Sigmoid colon (tissue), 4 donors: ENCODE measurements around the gene KIF26B.

Source experiments
- CTCF ChIP-seq, 4 experiments: fragments of 450-650 bp in 3 of 4; fragments of 200-600 bp in 1 of 4; IDR thresholded peaks; one replicate each; pipeline ENCODE4 v1.5.1; 2016 to 2019; ENCODE audit warnings: antibody characterized with exemption in 4 of 4, mild to moderate bottlenecking in 3 of 4, moderate library complexity in 2 of 4
- EP300 ChIP-seq, 4 donors: sonication (generic); formaldehyde crosslinking; IDR thresholded peaks; one replicate each; pipeline ENCODE4 v1.6.1; 2017; ENCODE audit warnings: antibody characterized with exemption in 4 of 4
- POLR2A ChIP-seq, 2 donors: fragments of 450-650 bp; IDR thresholded peaks; one replicate each; pipeline ENCODE4 v1.6.1; 2016; ENCODE audit warnings: antibody characterized with exemption in 2 of 2, mild to moderate bottlenecking in 2 of 2, moderate library complexity in 2 of 2

GRCh38 chr1:245348626-245349025 is 193.8 kb downstream of the KIF26B start:
- no peak for TF ChIP-seq POLR2A (IDR thresholded peaks at IDR 0.05)
- no peak for TF ChIP-seq CTCF (IDR thresholded peaks at IDR 0.05)
- TF ChIP-seq EP300 (IDR thresholded peaks at IDR 0.05): no peak
